ENCODE results near the gene ZNHIT6.

- no peak for TF ChIP-seq CTCF (IDR thresholded peaks at IDR 0.05; ENCODE audit: low read depth, low read length)
- TF ChIP-seq POLR2A (IDR thresholded peaks at IDR 0.05; ENCODE audit: extremely low read depth, insufficient read length), result no peak
- TF ChIP-seq MYC (IDR thresholded peaks at IDR 0.05; ENCODE audit: low read depth, low read length), result no peak
These were observed 49.1 kb downstream of the ZNHIT6 start for GRCh38 chr1:85659174-85659573.
